ENCODE measurements around the gene CRTAC1.

GRCh38 chr10:97821308-97822038 lies 208.9 kb downstream of the CRTAC1 start:
- TF ChIP-seq PATZ1 (CRISPR knock-in tag; IDR thresholded peaks at IDR 0.05; ENCODE audit: borderline replicate concordance) (no peak), ZC3H10 (CRISPR knock-in tag; IDR thresholded peaks at IDR 0.05) (no peak), TOX (CRISPR knock-in tag; IDR thresholded peaks at IDR 0.05; ENCODE audit: borderline replicate concordance) (no peak), ZNF565 (CRISPR knock-in tag; conservative IDR thresholded peaks at IDR 0.05; ENCODE audit: low read depth) (no peak), ARNTL (CRISPR knock-in tag; IDR thresholded peaks at IDR 0.05; ENCODE audit: borderline replicate concordance, low read depth) (no peak)

All from SK-N-SH treated with all-trans-retinoic acid at 6 μM for 48 hours (cell line).